NCI-H82 treated with DMSO at 0.1 percent for 48 hours (cell line): Measurements from ENCODE around the gene ADD1.

ENCODE experiments used
- DNase-seq: peaks from one replicate; lab custom pipeline; 2025; ENCODE audit not compliant: unreplicated experiment; lab: John Stamatoyannopoulos, UW

Gene ADD1

DNA sequence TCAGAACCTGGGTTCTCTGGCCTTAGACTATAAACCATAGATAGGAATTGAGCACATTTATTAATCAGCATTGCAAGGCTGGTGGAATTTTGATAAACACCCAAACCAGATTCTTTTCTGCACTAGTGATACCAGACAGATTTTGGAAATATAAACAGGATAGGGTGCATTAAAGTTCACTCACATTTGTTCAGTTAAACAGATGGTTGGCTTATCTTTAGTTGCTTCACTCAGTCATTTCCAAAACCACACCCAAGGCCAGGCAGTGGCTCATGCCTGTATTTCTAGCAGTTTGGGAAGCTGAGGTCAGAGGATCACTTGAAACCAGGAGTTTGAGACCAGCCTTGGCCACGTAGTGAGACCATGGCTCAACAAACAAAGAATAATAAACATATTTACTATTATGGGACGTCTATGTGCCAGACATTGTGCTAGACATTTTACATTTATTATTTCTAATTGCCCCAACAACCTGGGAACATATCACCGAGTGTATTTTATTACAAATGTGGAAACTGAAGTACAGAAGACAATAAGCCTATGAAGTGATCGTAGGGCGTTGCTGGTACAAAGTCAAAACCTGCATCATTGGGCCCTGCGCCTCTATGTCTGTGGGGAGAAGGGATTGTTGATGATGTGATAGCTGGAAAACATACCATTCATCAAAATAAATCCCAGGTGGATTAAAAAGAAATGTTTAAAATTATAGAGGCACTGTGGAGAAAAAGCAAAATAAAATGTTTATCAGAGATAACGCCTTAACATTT, 15.0 kb downstream of the ADD1 start:
- no peak for DNase-seq

DNA sequence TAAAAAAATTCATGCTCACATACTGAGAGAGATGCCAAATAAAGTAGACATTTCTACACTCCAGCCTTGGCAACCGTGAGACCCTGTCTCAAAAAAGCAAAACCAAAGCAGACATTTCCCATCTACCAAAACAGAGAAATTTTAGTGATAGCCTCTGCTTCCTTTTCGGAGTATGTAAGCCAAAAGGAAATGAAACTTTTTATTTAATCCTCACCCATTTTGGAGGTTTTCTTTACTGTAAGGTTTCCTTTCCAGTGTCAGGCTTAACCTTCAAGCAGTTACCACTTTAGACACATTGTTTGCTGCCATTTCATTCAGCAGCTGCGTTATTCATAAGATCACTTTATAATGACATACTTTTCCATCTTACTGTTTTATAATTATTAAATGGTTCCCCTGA, 15.9 kb downstream of the ADD1 start:
- DNase-seq: no peak

DNA sequence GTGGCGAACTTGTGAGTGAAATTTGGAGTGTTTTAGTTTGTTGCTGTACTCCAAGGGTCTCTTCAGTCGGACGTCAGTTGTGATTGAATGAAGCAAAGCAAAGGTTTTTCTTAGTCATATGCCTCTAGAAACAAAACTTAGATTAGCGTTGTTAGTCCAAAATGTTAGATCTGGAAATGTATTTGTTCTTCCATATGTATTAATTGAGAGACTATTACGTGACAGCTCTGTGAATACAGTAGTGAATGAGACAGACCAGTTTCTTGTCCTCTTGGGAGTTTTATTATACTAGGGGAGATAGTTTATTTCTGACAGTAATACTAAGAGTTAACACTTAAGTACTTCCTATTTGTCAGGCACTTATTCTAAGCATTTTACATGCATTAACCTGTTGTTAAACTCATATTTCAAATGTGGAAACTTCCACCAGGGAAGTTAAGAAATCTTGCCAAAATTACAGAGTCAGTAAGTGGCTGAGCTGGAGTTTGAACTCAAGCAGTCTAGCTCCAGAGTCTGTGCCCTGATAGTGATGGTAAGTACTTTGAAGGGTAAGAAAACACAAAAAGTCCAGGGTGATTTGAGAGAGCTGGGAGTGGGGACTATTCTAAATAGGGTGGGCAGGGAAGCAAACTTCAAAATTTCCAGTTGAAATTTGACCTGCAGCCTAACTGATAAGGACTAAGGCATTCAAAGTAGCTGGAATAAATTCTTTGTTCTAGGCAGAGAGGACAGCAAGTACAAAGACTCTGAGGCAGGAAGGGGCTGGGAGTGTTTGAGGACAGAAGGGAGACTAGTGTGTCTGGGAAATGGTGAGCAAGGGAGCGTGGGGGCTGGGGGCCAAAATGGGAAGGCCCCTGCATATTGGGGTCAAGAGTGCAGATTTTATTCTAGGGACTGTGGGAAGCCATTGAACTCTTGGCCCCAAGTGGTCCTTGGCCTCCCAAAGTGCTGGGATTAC, 17.0 kb downstream of the ADD1 start:
- no peak for DNase-seq

DNA sequence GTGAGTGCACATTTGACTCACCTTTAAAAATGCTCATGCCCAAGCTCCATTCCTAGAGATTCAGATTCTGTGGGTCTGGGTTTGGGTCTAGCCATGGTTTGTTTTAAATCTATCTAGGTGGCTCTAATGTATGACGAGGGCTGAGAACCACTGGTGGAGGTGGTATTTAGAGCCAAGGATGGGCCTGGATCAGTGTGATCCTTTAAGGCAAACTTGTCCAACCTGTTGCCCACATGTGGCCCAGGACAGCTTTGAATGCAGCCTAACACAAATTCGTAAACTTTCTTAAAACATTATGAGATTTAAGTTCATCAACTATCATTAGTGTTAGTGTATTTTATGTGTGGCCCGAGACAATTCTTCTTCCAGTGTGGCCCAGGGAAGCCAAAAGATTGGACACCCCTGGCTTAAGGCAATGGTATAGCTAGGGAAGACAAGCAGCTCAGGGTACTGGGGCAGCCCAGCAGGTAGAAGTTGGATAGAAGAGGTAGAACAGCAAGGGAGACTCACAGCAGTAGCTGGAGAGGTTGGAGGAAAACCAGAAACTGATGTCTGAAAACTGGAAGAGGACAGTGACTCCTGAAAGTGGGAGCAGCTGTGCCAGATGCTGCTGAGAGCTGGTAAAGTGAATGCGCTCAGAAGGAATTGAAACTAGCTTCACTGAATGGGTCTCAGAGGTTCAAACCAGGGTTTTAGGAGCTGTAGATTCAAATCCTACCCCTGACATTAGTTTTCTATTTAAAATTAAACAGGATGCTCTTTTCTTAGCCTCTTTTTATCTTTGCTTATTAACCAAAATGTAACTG, 18.2 kb downstream of the ADD1 start:
- no peak for DNase-seq

DNA sequence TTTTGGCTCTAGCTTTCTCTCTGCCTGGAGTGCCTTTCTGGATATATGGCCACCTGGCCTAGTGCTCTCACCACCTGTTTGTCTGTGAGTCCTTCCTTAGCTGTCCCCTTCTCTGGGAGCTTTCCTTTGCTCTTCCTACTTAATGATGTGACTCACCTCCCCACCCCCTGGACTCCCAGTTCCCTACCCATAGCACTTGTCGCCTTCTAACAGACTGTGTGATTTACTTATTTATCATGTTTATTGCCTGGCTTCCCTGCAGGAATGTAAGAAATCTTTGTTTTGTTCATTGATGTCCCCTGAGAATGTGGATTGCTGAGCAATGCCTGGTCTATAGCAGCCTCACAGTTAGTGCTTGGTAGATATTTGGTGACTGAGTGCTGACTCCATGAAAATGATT, 18.9 kb downstream of the ADD1 start:
- DNase-seq: no peak

DNA sequence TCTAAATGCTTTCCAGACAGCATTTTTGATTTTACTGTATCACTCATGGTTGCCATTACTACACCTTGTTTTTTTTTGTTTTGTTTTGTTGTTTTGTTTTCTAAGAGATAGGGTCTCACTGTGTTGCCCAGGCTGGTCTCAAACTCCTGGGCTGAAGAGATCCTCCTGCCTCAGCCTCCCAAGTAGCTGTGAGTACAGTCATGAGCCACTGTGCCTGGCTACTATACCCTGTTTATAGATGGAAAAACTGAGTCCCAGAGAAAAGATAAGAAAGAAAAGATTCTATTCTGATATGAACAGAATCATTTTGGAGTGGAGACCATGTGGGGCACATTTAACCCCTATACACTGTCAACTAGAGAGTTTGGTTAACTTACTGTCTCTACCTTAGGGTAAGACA, 20.0 kb downstream of the ADD1 start:
- no peak for DNase-seq

DNA sequence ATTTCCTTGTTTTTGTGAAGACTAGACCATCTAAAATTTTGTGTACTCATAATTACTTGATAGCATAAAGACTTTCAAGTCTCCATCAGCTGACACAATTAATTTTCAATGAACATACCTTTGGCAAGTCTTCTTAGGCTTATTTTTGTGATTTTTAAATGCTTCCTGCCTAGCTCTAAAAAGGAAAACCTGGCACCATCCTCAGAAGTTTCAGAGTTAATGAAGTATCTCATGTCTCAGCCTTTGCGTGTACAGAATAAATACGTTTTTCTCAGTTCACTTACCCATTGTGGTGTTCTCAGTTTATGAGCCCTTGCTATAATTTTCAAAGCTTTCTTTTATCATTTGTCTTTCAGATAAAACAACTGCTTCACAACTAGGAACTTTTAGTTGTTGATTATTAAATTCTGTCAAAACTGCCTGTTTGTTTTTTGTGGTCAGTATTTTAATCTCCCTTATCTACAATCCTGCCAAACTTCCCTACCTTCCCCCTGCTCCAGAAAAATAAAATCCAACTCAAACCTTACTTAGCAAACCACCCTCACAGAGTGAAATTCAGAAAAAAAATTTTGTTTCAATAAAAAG, 21.6 kb downstream of the ADD1 start:
- DNase-seq: no peak

DNA sequence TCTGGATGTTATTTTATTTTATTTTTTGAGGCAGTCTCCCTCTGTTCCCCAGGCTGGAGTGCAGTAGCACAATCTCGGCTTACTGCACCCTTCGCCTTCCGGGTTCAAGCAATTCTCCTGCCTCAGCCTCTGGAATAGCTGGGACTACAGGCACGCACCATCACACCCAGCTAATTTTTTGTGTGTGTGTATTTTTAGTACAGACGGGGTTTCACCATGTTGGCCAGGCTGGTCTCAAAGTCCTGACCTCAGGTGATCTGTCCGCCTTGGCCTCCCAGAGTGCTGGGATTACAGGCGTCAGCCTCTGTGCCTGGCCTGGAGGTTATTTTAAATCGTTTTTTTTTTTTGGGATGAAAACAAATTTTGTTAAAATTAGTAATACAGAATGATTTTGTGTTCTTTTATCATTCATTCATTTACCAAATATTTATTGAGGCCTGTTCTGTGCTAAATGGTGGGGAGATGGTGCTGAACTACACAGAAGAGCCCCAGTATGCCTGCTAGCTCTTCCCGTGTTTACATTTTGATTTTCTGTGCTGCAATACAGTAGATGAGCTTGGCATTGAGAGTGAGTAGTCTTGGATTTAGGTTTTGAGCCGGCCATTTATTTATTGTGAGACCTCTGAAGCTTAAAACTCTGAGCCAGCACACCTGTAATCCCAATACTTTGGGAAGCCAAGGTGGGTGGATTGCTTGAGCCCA, 22.7 kb downstream of the ADD1 start:
- DNase-seq: no peak

DNA sequence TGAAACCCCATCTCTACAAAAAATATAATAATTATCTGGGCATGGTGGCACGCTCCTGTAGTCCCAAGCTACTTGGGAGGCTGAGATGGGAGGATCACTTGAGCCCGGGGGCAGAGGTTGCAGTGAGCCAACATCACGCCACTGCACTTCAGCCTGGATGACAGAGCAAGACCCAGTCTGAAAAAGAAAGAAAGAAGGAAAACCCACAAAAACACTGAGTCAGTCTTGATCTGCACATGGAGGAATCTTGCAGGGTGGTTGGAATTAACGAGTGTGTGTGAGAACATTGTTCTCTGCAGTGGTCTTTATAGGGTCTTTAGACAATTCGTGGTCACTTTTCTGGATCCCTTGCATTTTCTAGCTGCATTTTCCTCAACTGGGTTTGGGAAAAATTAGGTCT, 23.2 kb downstream of the ADD1 start:
- DNase-seq: no peak

DNA sequence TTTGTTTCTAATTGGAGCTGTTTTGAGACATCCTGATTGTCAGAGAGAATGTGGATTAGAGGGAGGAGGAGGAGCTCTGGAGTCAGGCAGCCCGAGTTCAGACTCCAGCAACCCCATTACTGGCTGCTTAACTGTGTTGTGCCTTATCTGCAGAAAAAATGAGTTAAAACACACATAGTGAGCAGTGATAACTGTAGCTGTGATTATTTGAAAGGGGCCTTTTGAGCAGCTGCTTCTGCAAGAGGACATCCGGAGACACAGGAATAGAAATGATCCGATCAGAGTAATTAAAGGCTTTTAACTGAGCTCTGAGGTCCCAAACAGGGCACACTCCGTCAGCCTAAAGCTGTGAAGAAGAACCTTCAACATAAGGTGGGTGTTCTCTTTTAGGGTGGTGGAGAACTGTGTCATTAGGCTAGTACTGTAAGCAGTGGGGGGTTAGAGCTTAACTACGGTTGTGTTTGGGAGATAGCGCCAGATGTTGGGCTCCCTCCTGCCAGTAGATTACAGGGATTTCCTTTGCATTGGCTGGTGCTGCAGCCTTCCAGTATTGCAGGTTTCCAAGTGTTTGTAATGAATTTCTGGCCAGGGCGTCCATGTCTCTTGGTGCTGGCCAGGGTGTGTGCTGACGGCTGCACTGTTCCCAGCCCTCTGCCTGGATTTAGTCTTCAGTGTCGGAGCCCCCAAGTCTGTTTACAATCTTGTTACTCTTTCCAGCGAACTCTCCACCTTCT, 24.3 kb downstream of the ADD1 start:
- peak; percentile 97 for DNase-seq

DNA sequence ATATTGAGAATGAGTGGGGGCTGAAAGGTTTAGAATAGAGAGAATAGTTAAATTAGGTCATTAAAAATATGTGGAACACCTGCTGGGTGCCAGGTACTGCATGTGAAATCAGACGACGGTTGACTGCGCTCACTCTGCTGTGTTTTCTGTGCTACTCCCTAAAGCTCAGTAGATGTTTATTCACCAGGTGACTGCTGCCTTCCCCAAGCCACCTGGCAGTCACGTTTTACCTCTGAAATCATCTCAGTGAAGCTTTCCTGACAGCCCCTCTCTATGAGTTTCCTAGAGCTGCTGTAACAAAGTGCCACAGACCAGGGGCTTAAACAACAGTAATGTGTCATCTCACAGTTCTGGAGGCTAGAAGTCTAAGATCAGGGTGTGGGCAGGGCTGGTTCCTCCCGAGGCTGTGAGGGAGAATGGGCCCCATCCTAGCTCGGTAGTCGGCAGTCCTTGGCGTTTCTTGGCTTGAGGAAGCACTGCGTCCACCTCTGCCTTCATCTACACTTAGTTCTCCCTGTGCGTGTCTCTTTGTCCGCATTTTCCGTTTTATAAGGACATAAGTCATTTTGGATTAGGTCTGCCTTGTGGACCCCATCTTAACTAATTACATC, 25.3 kb downstream of the ADD1 start:
- no peak for DNase-seq

DNA sequence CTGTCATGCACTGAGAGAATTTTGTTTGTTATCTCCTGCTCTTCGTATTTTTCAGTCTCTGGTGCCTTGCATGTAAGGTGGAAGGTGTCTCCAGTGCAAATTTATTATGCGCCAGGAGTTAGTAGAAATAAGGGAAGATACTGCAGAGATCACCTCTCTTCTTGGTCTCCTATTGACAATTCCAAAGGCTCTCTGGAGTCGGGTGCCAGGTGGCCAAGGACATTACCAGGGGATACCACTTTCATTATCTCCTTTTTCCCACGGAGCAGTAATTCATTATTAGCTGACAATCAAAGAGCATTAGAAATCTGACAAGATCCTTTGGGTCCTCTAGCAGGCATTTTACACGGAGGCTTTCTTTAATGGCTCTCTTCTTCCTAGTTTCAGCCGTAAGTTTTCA, 26.0 kb downstream of the ADD1 start:
- DNase-seq: peak; percentile 75

DNA sequence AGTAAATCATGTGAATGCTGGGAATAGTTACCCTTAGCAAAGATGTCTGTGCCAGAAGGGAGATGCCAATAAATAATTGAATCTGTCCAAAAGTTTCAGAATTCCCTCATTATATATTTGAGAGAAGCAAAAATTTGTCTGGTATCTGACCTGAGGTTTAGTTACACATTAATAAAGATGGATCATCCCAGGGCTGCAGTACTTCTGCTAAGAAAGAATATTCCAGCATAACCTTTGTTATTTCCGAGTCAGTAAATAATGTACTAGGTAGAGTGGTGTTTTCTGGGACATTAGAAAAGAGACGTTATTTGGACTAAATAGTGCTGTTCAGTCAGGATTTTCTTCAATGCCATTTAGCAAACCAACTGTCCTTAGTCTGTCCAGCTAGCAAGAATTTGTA, 26.4 kb downstream of the ADD1 start:
- DNase-seq: no peak

DNA sequence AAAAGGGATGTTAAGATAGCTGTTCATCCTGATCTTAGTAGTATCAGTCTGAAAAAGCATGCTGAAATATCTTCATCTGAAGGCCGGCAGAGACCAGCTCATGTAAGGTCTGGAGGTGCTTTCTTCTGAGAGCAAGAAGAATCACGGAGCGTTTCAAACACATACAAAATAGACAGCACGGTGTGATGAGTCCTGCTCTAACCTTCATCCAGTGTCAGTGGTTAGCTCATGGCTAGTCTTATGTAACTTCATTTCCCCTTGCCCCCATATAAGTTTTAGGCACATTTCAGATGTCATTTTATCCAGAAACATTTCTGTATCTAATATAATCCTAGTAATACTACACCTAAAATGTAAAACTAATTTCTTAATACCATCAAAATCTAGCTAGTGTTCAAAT, 27.8 kb downstream of the ADD1 start:
- no peak for DNase-seq

DNA sequence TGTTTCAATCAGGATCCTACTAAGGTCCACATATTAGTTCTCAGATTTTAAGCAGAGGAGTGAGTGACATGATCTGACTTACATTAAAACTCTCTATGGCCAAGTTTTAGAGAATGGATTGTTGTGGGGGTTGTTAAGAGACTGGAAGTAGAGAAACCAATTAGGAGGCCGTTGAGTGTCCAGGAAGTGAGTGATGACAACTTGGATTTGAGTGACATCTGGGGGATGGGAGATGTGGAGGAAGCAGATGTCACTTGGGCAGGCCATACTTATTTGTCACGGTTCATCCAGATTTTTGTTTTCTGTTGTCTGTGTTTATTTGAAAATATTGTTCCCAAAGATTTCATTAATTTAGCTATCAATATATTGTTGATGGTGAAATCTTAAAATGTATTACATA, 28.3 kb downstream of the ADD1 start:
- DNase-seq: peak; percentile 76

DNA sequence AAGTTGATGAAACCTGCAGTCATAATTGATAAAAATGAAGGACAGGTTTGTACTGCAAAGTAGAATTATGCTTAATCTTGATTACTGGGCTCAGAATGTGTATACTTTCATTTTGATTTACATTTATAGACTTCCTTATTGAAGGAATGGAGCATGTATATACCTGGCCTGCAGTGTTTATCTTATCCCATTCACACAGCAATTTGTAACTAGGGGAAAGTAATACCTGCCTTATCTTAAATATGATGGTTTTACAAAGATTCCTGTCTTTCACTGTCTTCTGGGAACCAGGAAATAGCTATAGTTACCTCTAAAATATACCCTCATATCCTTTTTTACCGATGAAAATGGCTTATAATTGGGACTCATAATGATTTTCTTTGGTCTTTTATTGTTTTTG, 29.7 kb downstream of the ADD1 start:
- DNase-seq: no peak

DNA sequence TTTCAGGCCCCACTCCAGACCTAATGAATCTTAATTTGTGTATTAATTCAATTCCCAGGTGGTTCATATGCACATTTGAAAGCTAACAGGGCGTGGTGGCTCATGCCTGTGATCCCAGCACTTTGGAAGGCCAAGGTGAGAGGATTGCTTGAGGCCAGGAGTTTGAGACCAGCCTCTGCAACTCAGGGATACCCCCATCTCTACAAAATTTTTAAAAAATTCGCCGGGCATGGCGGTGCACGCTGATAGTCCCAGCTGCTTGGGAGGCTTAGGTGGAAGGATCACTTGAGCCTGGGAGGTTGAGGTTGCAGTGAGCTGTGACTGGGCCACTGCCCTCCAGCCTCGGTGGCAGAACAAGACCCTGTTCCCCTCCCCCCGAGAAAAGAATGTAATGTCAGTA, 31.2 kb downstream of the ADD1 start:
- DNase-seq: no peak

DNA sequence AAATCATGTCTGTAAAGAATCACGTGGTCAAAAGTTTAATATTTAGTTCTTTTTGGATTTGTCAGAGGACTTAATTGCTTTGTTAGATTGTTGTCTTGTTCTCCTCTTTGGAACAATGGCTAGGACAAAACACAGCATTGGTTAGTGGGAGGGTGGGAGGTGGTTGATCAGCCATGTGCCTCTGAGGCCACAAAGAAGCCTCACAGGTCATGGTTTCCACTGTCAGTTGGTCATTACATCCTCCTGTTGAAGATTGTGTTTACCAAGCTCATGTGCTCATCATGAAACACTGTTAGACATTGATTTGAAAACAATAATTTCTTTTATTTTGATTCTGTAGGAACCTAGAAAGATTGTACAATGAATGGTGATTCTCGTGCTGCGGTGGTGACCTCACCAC, 31.9 kb downstream of the ADD1 start:
- DNase-seq: no peak

DNA sequence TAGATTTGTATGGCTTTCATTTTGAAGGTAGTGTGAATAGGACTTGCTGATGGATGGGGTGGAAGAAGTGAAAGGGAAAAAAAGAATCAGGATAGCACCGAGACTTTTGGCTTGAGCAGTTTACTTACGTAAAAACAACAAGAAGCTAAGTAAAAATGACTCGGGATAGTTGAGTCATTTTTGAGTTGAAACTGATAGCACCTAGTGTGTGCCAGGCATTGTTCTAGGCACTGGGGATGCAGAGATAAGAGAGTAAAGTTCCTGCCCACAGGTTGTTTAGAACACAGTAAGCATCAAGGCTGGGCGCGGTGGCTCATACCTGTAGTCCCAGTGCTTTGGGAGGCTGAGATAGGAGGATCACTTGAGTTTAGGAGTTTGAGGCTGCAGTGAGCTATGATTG, 34.7 kb downstream of the ADD1 start:
- DNase-seq: no peak
